H1 (cell line): ENCODE data around the gene ERICH2. TPM values are rescaled to one million over a fixed set of nuclear protein-coding genes. Genes with fewer than 3 reads are reported as not detected.
A peak's percentile ranks its signal among the peaks of the same experiment; 100 is the strongest.

Source experiments
- CTCF ChIA-PET: fragments of 300-600 bp; sonication (Branson Sonifier 250); formaldehyde crosslinking; loops from one replicate; lab custom pipeline; 2021; ENCODE audit not compliant: partially characterized antibody; lab: Charles Lee
- POLR2A ChIA-PET: fragments of 300-600 bp; sonication (Branson Sonifier 250); formaldehyde crosslinking; loops from one replicate; lab custom pipeline; 2021; ENCODE audit warnings: inconsistent platforms; ENCODE audit not compliant: partially characterized antibody; lab: Charles Lee
- DNase-seq, 2 experiments: peaks; one replicate each; pipeline versions ENCODE4 v3.0.0 to v3.0.0-alpha.2; 2010 to 2022; ENCODE audit warnings: low spot score in 2 of 2, low read depth in 1 of 2, mixed read lengths in 1 of 2
- FAIRE-seq: peaks from 2 replicates; lab custom pipeline; 2011; peaks lifted over from hg19 to GRCh38; lab: Jason Lieb, UNC
- H2AFZ ChIP-seq: 2 replicates; pipeline ENCODE4 v1.8.1; 2012; ENCODE audit warnings: low read length, inconsistent platforms
- H2AK5ac ChIP-seq: 2 replicates; pipeline ENCODE4 v1.6.1; 2013; ENCODE audit warnings: low read depth, low read length
- H2BK120ac ChIP-seq: replicated peaks from 2 replicates; pipeline ENCODE3; 2013; ENCODE audit warnings: low read depth, low read length, inconsistent platforms
- H2BK12ac ChIP-seq: 2 replicates; pipeline ENCODE4 v1.6.1; 2013; ENCODE audit warnings: low read depth, low read length
- H2BK15ac ChIP-seq: 2 replicates; pipeline ENCODE4 v1.6.1; 2013; ENCODE audit warnings: low read length
- H2BK20ac ChIP-seq: 2 replicates; pipeline ENCODE4 v1.6.1; 2013; ENCODE audit warnings: low read length
- H2BK5ac ChIP-seq: 2 replicates; pipeline ENCODE4 v1.6.1; 2013; ENCODE audit warnings: low read depth, low read length
- H3K14ac ChIP-seq: 2 replicates; pipeline ENCODE4 v1.6.1; 2013; ENCODE audit warnings: inconsistent platforms; ENCODE audit not compliant: insufficient read length
- H3K18ac ChIP-seq: 2 replicates; pipeline ENCODE4 v1.6.1; 2013; ENCODE audit warnings: low read length; ENCODE audit errors: extremely low read depth
- H3K23ac ChIP-seq: 2 replicates; pipeline ENCODE4 v1.6.1; 2013; ENCODE audit warnings: inconsistent platforms; ENCODE audit not compliant: insufficient read length
- H3K23me2 ChIP-seq: 2 replicates; pipeline ENCODE4 v1.6.1; 2013; ENCODE audit warnings: low read depth, low read length
- H3K27ac ChIP-seq: 2 replicates; pipeline ENCODE4 v1.6.1; 2011; ENCODE audit warnings: low read depth, low read length, inconsistent platforms
- H3K27me3 ChIP-seq, 4 experiments: replicated peaks in 1 of 4; 1 replicate in 1 of 4; 2 replicates in 3 of 4; pipeline versions ENCODE4 v1.6.1 to v1.8.1; 2011 to 2013; ENCODE audit warnings: low read length in 3 of 4, mild to moderate bottlenecking in 3 of 4, inconsistent platforms in 2 of 4, mixed read lengths in 2 of 4, moderate library complexity in 1 of 4; ENCODE audit not compliant: control insufficient read depth in 3 of 4, insufficient read depth in 3 of 4; ENCODE audit errors: extremely low read depth in 1 of 4
- H3K36me3 ChIP-seq, 4 experiments: 2 replicates each; pipeline versions ENCODE4 v1.6.1 to v1.8.1; 2011 to 2013; ENCODE audit warnings: mild to moderate bottlenecking in 4 of 4, low read length in 3 of 4, moderate library complexity in 2 of 4, control low read depth in 1 of 4, inconsistent platforms in 1 of 4; ENCODE audit not compliant: insufficient read depth in 4 of 4, control insufficient read depth in 2 of 4
- H3K4ac ChIP-seq: replicated peaks from 2 replicates; pipeline ENCODE3; 2013; ENCODE audit warnings: low read length, low read depth, mixed read lengths, inconsistent platforms; ENCODE audit not compliant: insufficient read length
- H3K4me1 ChIP-seq, 4 experiments: replicated peaks in 1 of 4; 1 replicate in 1 of 4; 2 replicates in 3 of 4; pipeline versions ENCODE4 v1.6.1 to v1.8.1; 2011 to 2013; ENCODE audit warnings: low read length in 3 of 4, inconsistent platforms in 2 of 4, mixed read lengths in 1 of 4; ENCODE audit not compliant: insufficient read depth in 4 of 4, control insufficient read depth in 3 of 4
- H3K4me2 ChIP-seq, 2 experiments: 2 replicates each; pipeline versions ENCODE4 v1.6.1 to v1.8.1; 2011 to 2013; ENCODE audit warnings: low read depth in 2 of 2, low read length in 2 of 2, control low read depth in 1 of 2, inconsistent platforms in 1 of 2, mild to moderate bottlenecking in 1 of 2; ENCODE audit not compliant: insufficient read depth in 1 of 2
- H3K4me3 ChIP-seq, 4 experiments: fragments of 200-600, 300-600 bp in 1 of 4; sonication (generic), shearing (Covaris generic), sonication (Bioruptor Twin) in 1 of 4; 2 replicates each; pipeline versions ENCODE4 v1.5.1 to v1.8.1; 2011 to 2016; ENCODE audit warnings: low read length in 4 of 4, low read depth in 3 of 4, control low read depth in 2 of 4, inconsistent platforms in 2 of 4, mild to moderate bottlenecking in 2 of 4, mixed read lengths in 1 of 4, moderate library complexity in 1 of 4; ENCODE audit not compliant: insufficient read depth in 2 of 4; ENCODE audit errors: extremely low read depth in 1 of 4
- H3K56ac ChIP-seq: replicated peaks from 2 replicates; pipeline ENCODE3; 2013; ENCODE audit warnings: low read depth, mild to moderate bottlenecking, mixed read lengths, low read length, inconsistent platforms; ENCODE audit not compliant: insufficient read length
- H3K79me1 ChIP-seq: 2 replicates; pipeline ENCODE4 v1.6.1; 2013; ENCODE audit warnings: low read depth, low read length, control low read depth
- H3K79me2 ChIP-seq, 2 experiments: 2 replicates each; pipeline versions ENCODE4 v1.6.1 to v1.8.1; 2012 to 2013; ENCODE audit warnings: low read length in 2 of 2, mild to moderate bottlenecking in 2 of 2, inconsistent platforms in 1 of 2; ENCODE audit not compliant: insufficient read depth in 2 of 2, control insufficient read depth in 1 of 2
- H3K9ac ChIP-seq, 4 experiments: replicated peaks in 1 of 4; 1 replicate in 1 of 4; 2 replicates in 3 of 4; pipeline versions ENCODE4 v1.6.1 to v1.8.1; 2011 to 2013; ENCODE audit warnings: low read depth in 3 of 4, low read length in 3 of 4, control low read depth in 2 of 4, mild to moderate bottlenecking in 2 of 4, moderate library complexity in 2 of 4, inconsistent platforms in 1 of 4; ENCODE audit errors: extremely low read depth in 1 of 4
- H3K9me3 ChIP-seq, 2 experiments: 2 replicates each; pipeline versions ENCODE4 v1.6.1 to v1.8.1; 2012 to 2013; ENCODE audit warnings: mild to moderate bottlenecking in 2 of 2, moderate library complexity in 2 of 2, control low read depth in 1 of 2, inconsistent platforms in 1 of 2, low read depth in 1 of 2, low read length in 1 of 2, mixed read lengths in 1 of 2; ENCODE audit not compliant: insufficient read depth in 2 of 2
- H4K20me1 ChIP-seq, 2 experiments: replicated peaks in 1 of 2; 2 replicates each; pipeline versions ENCODE3 to v1.8.1; 2011 to 2013; ENCODE audit warnings: inconsistent platforms in 2 of 2, low read length in 2 of 2, mild to moderate bottlenecking in 1 of 2; ENCODE audit not compliant: insufficient read depth in 2 of 2, control insufficient read depth in 1 of 2
- H4K5ac ChIP-seq: 2 replicates; pipeline ENCODE4 v1.6.1; 2013; ENCODE audit warnings: low read length, low read depth, mixed read lengths, inconsistent platforms; ENCODE audit not compliant: insufficient read length
- H4K8ac ChIP-seq: 2 replicates; pipeline ENCODE4 v1.8.0; 2013; ENCODE audit warnings: mild to moderate bottlenecking, moderate library complexity, low read length, inconsistent platforms; ENCODE audit not compliant: insufficient read depth; ENCODE audit errors: extremely low read depth
- H4K91ac ChIP-seq: replicated peaks from 2 replicates; pipeline ENCODE3; 2013; ENCODE audit warnings: low read length, mixed read lengths, inconsistent platforms; ENCODE audit not compliant: insufficient read length
- CBX8 ChIP-seq: fragments of 300-800, 300-1000 bp; sonication (generic); IDR thresholded peaks from 2 replicates; pipeline ENCODE4 v1.7.1; 2016; ENCODE audit warnings: low read depth, low read length, borderline replicate concordance
- CEBPB ChIP-seq: IDR thresholded peaks from 2 replicates; pipeline ENCODE4 v1.6.1; 2012; ENCODE audit warnings: low read depth, low read length
- EZH2 ChIP-seq: fragments of 200-600 bp; sonication (generic); IDR thresholded peaks from 2 replicates; pipeline ENCODE4 v1.7.1; 2012; ENCODE audit warnings: low read depth, mild to moderate bottlenecking, moderate library complexity, low read length, inconsistent platforms; ENCODE audit not compliant: severe bottlenecking
- KDM4A ChIP-seq: IDR thresholded peaks from one replicate; pipeline ENCODE4 v1.7.1; 2012; ENCODE audit warnings: low read depth, mild to moderate bottlenecking, moderate library complexity, low read length, inconsistent platforms; ENCODE audit not compliant: severe bottlenecking
- POLR2AphosphoS5 ChIP-seq: IDR thresholded peaks from 2 replicates; pipeline ENCODE4 v1.6.1; 2011; ENCODE audit warnings: low read depth, low read length
- POU5F1 ChIP-seq: IDR thresholded peaks from 2 replicates; pipeline ENCODE4 v1.6.1; 2011; ENCODE audit warnings: low read depth, mild to moderate bottlenecking, low read length, moderate library complexity
- SAP30 ChIP-seq: fragments of 300-600 bp; sonication (generic); IDR thresholded peaks from 2 replicates; pipeline ENCODE4 v1.7.1; 2012; ENCODE audit warnings: low read length, moderate library complexity, mild to moderate bottlenecking, inconsistent platforms; ENCODE audit not compliant: insufficient read depth, insufficient replicate concordance
- SUZ12 ChIP-seq: fragments of 200-600 bp; sonication (generic); IDR thresholded peaks from 2 replicates; pipeline ENCODE4 v1.6.1; 2012; ENCODE audit warnings: mild to moderate bottlenecking, inconsistent platforms, low read length, moderate library complexity, mixed read lengths
- WGBS, 2 experiments: shearing (Covaris generic) in 1 of 2; methylation state at CpG; one replicate each; pipeline versions ENCODE4 v1.1.6 to v1.1.7; 2013 to 2015; ENCODE audit warnings: low lambda C conversion rate in 2 of 2, mixed read lengths in 2 of 2, inconsistent platforms in 1 of 2, low coverage in 1 of 2, missing lambda C conversion rate in 1 of 2; ENCODE audit not compliant: insufficient replicate concordance in 2 of 2, insufficient coverage in 1 of 2, insufficient read length in 1 of 2; ENCODE audit errors: extremely low coverage in 1 of 2, missing lambda C conversion rate in 1 of 2; 5-methylcytosine and 5-hydroxymethylcytosine counted together
- polyA plus RNA-seq, 7 experiments: library from polyadenylated mRNA; depleted of rRNA in 3 of 7; stranded (reverse) in 5 of 7; unstranded in 2 of 7; fragments of >200 nt in 5 of 7; fragments of 200-250 nt in 2 of 7; gene quantifications; 1 replicate in 5 of 7; 2 replicates in 1 of 7; 4 replicates in 1 of 7; pipeline versions ENCODE4 v1.2.1 to v1.2.3, GENCODE V29; 2011 to 2013; ENCODE audit warnings: missing spikeins in 2 of 7, mixed read lengths in 2 of 7
- total RNA-seq: library from RNA; stranded (reverse); fragmentation: NEBNext Ultra II Directional; extraction: Animal tissue kit (Norgen Biotek cat#: 25700); gene quantifications from 2 replicates; pipeline ENCODE4 v1.2.1, GENCODE V29; 2021
- TF ChIP-seq, protein P1 (sequence below): IDR thresholded peaks from 2 replicates; pipeline ENCODE4 v1.6.1; 2011; ENCODE audit warnings: low read length, improper control_type of control experiment

Gene ERICH2
- total and polyA plus RNA-seq, 2 of the 8 experiments (the other 6 are each of a cell fraction or from before 2014, with no cell fraction given), result 0.20 to 2.1 TPM

DNA sequence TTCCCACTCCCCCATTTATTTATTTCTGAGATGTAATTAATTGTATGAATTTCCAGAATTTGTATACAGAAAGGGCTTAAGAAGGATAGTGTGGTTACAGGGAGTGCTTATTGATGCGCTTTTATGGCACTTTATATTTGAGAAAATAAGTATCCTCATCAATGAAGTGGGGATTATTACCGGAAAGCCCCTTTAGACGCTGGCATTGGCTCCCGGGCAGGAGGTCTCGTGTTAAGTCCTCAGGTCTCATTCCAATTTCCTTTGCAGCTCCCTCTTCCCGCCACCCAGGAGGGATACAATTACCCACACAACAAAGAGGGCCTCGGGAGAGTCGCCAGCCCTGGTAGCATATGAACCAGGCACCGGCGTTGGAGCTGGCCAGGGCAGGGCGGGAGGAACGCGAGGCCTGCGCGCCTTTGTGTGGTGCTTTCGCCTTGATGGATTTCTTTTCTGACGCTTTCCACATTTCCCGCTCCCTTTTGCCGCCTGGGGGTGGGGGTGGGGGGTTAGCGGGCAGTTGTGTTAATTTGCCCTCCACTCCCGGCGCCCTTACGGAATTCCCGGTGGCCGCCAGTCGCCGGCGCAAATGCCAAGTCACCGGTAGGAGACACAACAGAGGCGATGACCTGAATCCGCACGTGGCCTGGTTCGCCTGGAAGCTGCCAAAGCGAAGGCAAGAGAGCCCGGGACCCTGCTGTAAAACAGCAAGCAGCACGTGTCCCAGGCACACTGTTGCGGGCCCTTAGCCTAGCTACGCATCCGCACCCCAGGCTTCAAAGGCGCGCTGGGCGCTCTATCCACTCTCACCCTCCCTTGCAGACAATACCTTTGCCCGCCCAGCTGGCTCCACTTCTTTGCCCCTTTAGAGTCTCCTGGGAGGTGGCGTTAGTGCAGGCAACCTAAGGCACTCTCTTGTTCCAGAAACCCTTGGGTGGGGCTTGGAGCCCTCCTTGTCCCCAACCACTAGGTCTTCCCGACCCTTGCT lies 49.8 kb downstream of the ERICH2 start:
- H3K79me1 ChIP-seq, result no peaks in the 10 kb centered on the region
- WGBS, 2 experiments, result 2% methylated on average over 35 of the region's 45 CpGs; no CpG with 5 or more reads in 1 of the 2 experiments
- H3K27me3 ChIP-seq, result peaks cover 80 to 100% (median 95%) of the 10 kb centered on the region in 4 experiments
- H3K9ac ChIP-seq, result no peak overlapping the region
- H4K8ac ChIP-seq, result no peak overlapping the region; the same call in 1 of the 2 replicates
- H3K36me3 ChIP-seq, result no peaks in the 10 kb centered on the region; a peak in 1 of 8 replicates
- no peak overlapping the region for H2BK15ac ChIP-seq
- H4K20me1 ChIP-seq, result peaks cover 0 to 5% of the 10 kb centered on the region in 2 experiments
- H2AFZ ChIP-seq, result no peak overlapping the region
- H3K14ac ChIP-seq, result no peak overlapping the region
- peak overlapping the region in 2 of 4 experiments; percentile 3 to 64; a peak in 5 of 8 replicates for H3K4me3 ChIP-seq
- peaks cover 8 to 67% (median 36%) of the 10 kb centered on the region in 4 experiments for H3K4me1 ChIP-seq
- no peak overlapping the region for H2AK5ac ChIP-seq
- H4K5ac ChIP-seq, result no peak overlapping the region
- no peak overlapping the region for H3K4ac ChIP-seq
- ChIA-PET CTCF (interaction anchor here (0.5 to 1.3 kb wide), 6 partner anchors 53 to 1455 kb away, joined by 3 to 7 read pairs (median 3); no protein-coding TSS in a partner anchor), POLR2A (interaction anchor here (1.9 kb wide), 1 partner anchor 25 kb away, joined by 5 read pairs; no protein-coding TSS in a partner anchor)
- H3K23ac ChIP-seq, result no peak overlapping the region
- H3K27ac ChIP-seq, result no peak overlapping the region
- H2BK5ac ChIP-seq, result no peak overlapping the region
- no peak overlapping the region for H2BK120ac ChIP-seq
- no peak for FAIRE-seq
- H2BK20ac ChIP-seq, result peak overlapping the region; percentile 53; the same call in 1 of the 2 replicates
- no peak overlapping the region for H3K56ac ChIP-seq
- no peaks in the 10 kb centered on the region for H3K79me2 ChIP-seq
- no peaks in the 10 kb centered on the region for H3K9me3 ChIP-seq
- H3K23me2 ChIP-seq, result peaks cover 39% of the 10 kb centered on the region
- peak overlapping the region; percentile 68; the same call in 1 of the 2 replicates for H2BK12ac ChIP-seq
- peak overlapping the region; percentile 76 to 99 for H3K4me2 ChIP-seq
- H3K18ac ChIP-seq, result no peak overlapping the region; the same call in 1 of the 2 replicates
- no peak overlapping the region for H4K91ac ChIP-seq
- peak in 1 of 2 experiments; percentile 79 for DNase-seq
- TF ChIP-seq CEBPB, result no peak
- TF ChIP-seq KDM4A, result peak; percentile 67
- peak; percentile 57 for TF ChIP-seq SUZ12
- no peak for TF ChIP-seq POU5F1
- TF ChIP-seq EZH2, result peak; percentile 84
- TF ChIP-seq CBX8, result no peak
- TF ChIP-seq, protein P1, sequence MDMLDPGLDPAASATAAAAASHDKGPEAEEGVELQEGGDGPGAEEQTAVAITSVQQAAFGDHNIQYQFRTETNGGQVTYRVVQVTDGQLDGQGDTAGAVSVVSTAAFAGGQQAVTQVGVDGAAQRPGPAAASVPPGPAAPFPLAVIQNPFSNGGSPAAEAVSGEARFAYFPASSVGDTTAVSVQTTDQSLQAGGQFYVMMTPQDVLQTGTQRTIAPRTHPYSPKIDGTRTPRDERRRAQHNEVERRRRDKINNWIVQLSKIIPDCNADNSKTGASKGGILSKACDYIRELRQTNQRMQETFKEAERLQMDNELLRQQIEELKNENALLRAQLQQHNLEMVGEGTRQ, result peak; percentile 49
- no peak for TF ChIP-seq POLR2AphosphoS5
- no peak for TF ChIP-seq SAP30
